Nephron (organoid): ENCODE results near the gene NFATC2.

ENCODE experiments used
- H3K27ac Mint-ChIP-seq, 3 experiments: 2 replicates each; pipeline ENCODE4 v1.8.0; 2020; ENCODE audit warnings: mixed read lengths in 3 of 3, mild to moderate bottlenecking in 2 of 3, moderate library complexity in 1 of 3
- H3K27me3 Mint-ChIP-seq: 2 replicates; pipeline ENCODE4 v1.8.0; 2021; ENCODE audit warnings: low read depth, mild to moderate bottlenecking, moderate library complexity, mixed read lengths
- H3K36me3 Mint-ChIP-seq: 2 replicates; pipeline ENCODE4 v1.8.0; 2020; ENCODE audit warnings: low read depth, mixed read lengths
- H3K4me1 Mint-ChIP-seq: 2 replicates; pipeline ENCODE4 v1.8.0; 2020; ENCODE audit warnings: mixed read lengths
- H3K4me3 Mint-ChIP-seq, 3 experiments: 2 replicates each; pipeline ENCODE4 v1.8.0; 2020; ENCODE audit warnings: mild to moderate bottlenecking in 3 of 3, mixed read lengths in 3 of 3, moderate library complexity in 2 of 3
- H3K9me3 Mint-ChIP-seq: 2 replicates; pipeline ENCODE4 v1.8.0; 2020; ENCODE audit warnings: mixed read lengths
- TF ChIP-seq, protein P1 (sequence below), 3 experiments: fragments of 200-600 bp; sonication (generic); IDR thresholded peaks; one replicate each; pipeline ENCODE4 v1.5.0; 2021; ENCODE audit warnings: antibody characterized with exemption in 3 of 3; ENCODE audit not compliant: unreplicated experiment in 3 of 3

The NFATC2 gene

DNA sequence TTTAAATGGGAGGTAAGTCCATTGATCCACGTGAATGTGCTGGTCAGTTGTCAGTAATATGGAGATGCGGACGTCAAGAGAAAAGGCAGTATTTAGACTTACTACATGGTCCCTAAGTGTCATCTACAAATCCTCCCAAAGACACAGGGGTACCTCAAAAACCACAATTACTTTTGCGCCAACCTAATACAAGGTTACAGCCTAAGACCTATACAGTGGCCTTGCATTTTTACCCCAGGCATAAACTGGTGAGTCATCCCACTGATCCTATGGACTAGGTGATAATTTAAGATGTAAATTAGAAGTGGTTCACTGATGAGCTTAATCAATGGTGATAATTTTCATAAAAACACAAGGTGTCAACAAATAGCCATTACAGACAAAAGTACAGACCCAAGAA is 141.0 kb downstream of the NFATC2 start:
- Mint-ChIP-seq H3K36me3 (no peaks in the 10 kb centered on the region), H3K27ac (no peak overlapping the region), H3K4me1 (peaks cover 16% of the 10 kb centered on the region), H3K9me3 (no peaks in the 10 kb centered on the region), H3K4me3 (no peak overlapping the region), H3K27me3 (peaks cover 16% of the 10 kb centered on the region)
- TF ChIP-seq, protein P1, sequence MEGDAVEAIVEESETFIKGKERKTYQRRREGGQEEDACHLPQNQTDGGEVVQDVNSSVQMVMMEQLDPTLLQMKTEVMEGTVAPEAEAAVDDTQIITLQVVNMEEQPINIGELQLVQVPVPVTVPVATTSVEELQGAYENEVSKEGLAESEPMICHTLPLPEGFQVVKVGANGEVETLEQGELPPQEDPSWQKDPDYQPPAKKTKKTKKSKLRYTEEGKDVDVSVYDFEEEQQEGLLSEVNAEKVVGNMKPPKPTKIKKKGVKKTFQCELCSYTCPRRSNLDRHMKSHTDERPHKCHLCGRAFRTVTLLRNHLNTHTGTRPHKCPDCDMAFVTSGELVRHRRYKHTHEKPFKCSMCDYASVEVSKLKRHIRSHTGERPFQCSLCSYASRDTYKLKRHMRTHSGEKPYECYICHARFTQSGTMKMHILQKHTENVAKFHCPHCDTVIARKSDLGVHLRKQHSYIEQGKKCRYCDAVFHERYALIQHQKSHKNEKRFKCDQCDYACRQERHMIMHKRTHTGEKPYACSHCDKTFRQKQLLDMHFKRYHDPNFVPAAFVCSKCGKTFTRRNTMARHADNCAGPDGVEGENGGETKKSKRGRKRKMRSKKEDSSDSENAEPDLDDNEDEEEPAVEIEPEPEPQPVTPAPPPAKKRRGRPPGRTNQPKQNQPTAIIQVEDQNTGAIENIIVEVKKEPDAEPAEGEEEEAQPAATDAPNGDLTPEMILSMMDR (IDR thresholded peaks at IDR 0.05; ENCODE audit: unreplicated experiment in 3 of 3): no peak

DNA sequence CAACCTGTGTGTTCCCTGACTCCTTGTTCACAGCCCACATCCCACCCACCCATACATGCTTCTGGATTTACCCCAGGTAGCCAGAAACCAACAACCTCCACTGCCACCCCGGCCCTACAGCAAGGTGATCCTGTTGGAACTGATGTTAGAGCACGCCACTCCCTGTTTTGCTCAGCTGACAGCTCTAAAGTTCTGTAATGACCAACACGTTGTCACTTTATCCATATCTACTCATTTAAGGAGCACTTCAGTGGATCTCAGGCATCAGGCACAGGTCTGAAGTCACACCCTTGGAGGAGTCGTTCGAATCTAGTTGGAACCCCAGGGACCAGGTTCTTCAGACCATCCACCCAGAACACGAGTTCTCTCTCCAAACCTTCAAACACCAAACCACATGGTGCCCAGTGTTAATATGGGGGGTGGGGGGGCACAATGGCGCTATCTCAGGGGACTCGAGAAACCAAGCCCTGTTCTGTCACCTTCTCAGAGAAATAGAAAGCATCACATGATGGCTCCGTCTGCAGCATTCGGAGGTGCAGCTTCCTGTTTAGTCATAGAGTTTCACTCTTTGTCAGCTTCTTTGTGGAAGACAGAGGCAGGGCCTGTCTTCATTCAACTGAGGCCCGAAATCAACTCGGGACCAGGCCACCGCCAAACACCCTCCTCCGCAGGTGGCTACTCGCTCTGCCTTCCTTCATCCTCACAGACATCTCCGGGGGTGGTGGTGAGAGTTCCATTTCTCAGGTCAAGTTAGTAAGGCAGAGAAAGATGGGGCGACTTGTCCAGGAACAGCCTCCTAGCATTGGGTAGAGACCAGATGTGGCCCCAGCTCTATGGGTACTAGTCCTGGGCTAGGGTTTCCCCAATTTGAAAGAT is 142.2 kb downstream of the NFATC2 start:
- TF ChIP-seq, protein P1 (IDR thresholded peaks at IDR 0.05; ENCODE audit: unreplicated experiment in 3 of 3): no peak
- H3K9me3 Mint-ChIP-seq: no peaks in the 10 kb centered on the region
- no peaks in the 10 kb centered on the region for H3K36me3 Mint-ChIP-seq
- H3K4me3 Mint-ChIP-seq: no peak overlapping the region
- peaks cover 16% of the 10 kb centered on the region for H3K27me3 Mint-ChIP-seq
- no peak overlapping the region for H3K27ac Mint-ChIP-seq
- peaks cover 16% of the 10 kb centered on the region for H3K4me1 Mint-ChIP-seq

DNA sequence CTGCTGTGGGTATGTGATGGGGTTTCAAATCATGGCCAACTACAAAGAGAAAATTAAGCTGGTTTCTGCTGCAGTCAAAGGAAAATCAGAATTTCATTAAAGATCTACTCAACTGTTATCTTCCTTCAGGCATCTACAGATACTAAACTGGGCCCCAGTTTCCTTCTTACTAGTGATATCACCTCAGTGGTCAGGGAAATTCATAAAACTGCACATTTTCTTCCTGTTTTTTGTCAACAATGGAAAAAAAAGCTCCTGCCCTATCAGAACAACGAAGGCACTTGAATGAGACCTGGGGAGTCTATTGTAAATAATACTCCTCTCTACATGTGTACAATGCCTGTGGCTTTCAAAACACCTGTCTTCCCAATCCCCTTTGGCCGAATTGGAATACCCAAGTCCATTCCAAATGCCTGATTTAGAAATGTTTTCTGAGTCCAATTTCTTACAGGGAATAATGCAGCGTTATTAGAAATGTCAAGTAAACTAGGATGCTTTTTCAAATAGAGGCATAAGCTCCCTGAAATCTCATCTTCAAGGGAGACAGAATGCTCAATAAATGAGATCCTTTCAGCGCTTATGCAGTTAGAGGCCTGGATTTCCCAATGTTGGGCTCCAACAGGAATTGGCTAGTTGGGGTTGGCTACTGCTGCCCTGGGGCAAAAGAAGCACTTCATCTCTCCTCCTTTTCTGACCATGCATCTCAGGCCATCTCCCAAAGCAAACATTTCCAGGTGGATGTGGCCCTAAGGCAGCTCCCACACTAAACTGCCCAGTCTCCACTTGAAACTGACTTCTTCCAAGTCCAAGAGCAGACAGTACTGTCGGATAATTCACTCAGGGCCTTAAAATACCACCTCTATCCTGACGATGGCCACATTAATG is 143.3 kb downstream of the NFATC2 start:
- no peak overlapping the region for H3K4me3 Mint-ChIP-seq
- TF ChIP-seq, protein P1 (IDR thresholded peaks at IDR 0.05; ENCODE audit: unreplicated experiment in 3 of 3): no peak
- peaks cover 21% of the 10 kb centered on the region for H3K27me3 Mint-ChIP-seq
- H3K36me3 Mint-ChIP-seq: no peaks in the 10 kb centered on the region
- no peak overlapping the region for H3K27ac Mint-ChIP-seq
- peaks cover 16% of the 10 kb centered on the region for H3K4me1 Mint-ChIP-seq
- no peaks in the 10 kb centered on the region for H3K9me3 Mint-ChIP-seq

DNA sequence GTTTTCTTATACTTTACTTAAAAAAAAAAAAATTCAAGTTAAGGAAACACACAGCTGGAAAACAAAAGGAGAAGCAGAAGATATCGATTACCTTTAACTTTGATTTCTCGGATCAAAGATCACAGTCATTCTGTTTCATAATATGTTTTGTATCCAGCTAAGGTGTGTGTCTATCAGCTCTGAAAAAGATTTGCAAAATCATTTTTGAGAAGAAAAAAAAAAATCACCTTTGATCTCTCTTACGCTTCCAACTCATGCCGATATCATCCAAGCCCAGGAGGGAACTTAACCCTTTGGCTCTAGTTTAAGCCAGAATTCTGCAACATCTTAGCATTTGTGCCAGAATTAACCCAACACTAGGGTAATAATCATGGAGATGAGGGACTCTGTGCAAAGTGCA is 144.0 kb downstream of the NFATC2 start:
- no peaks in the 10 kb centered on the region for H3K36me3 Mint-ChIP-seq
- no peak overlapping the region for H3K27ac Mint-ChIP-seq
- TF ChIP-seq, protein P1 (IDR thresholded peaks at IDR 0.05; ENCODE audit: unreplicated experiment in 3 of 3): no peak
- peaks cover 16% of the 10 kb centered on the region for H3K4me1 Mint-ChIP-seq
- peaks cover 22% of the 10 kb centered on the region for H3K27me3 Mint-ChIP-seq
- no peaks in the 10 kb centered on the region for H3K9me3 Mint-ChIP-seq
- no peak overlapping the region for H3K4me3 Mint-ChIP-seq

DNA sequence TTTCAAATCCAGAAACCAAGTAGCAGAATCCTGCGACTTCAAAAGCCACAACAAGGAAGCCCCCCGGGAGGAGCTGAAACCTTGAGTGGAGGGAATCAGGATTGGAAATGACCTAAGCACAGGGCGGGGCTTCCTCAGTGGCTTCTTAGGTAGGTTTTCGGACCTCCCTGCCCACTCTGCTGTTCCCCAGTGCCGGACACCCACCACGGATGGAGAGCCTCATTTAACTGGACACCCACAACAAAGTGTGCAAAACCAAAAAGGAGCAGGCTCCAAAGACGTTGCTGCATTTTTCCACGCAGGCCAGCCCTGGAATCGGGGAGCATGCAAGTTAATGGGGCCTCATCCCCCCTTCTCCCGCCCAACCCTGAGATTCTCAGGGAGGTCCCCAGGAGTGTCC is 144.4 kb downstream of the NFATC2 start:
- Mint-ChIP-seq H3K4me3 (no peak overlapping the region), H3K27me3 (peaks cover 22% of the 10 kb centered on the region), H3K9me3 (no peaks in the 10 kb centered on the region), H3K27ac (no peak overlapping the region), H3K4me1 (peaks cover 16% of the 10 kb centered on the region), H3K36me3 (no peaks in the 10 kb centered on the region)
- TF ChIP-seq, protein P1 (IDR thresholded peaks at IDR 0.05; ENCODE audit: unreplicated experiment in 3 of 3): no peak
